Activated T-cell treated with anti-CD3 and anti-CD28 coated beads for 1 hour (primary cell): ENCODE results near the gene SOBP.

Source experiments
- DNase-seq: peaks from one replicate; pipeline ENCODE4 v3.0.0-alpha.2; 2020; ENCODE audit warnings: low read depth

SOBP gene

DNA sequence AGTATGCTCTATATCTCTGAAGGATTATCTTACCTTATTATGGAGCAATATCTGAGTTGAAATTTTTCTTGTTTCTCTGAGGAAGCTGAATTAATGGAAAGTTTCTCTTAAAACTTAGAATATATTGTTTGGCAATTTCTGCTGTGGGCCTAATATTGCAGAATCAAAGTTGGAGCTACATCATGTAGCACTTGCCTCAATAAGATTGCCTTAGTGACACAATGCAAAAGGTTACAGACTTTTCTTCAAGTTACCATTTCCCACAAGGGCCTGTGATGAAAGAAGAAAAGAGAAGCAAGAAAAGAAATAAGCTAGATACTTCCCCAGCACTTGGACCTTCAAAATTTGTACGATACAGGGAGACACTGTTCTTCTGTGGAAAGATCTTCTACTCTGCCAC lies 151.2 kb downstream of the SOBP start:
- no peak for DNase-seq

DNA sequence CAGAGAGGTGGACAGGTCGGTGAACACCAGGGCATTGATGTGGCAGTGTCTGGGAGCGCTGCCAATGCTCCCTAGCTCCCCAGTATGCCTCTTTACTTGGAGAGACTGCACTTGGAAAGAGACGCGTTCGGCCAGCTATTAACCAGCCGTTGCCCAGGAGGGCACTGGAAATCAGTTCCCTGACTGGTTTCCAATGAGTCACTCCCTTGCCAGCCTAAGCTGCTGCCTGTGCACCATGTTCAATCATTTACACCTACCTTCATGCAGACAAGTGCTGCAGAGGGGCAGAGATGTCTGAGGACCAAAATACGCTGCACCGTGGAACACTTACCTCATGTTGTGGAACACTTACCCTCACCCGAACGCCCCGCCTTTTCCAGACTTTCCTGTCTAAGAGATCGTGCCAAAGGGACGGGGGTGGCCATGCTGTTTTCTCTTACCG lies 151.6 kb downstream of the SOBP start:
- no peak for DNase-seq

DNA sequence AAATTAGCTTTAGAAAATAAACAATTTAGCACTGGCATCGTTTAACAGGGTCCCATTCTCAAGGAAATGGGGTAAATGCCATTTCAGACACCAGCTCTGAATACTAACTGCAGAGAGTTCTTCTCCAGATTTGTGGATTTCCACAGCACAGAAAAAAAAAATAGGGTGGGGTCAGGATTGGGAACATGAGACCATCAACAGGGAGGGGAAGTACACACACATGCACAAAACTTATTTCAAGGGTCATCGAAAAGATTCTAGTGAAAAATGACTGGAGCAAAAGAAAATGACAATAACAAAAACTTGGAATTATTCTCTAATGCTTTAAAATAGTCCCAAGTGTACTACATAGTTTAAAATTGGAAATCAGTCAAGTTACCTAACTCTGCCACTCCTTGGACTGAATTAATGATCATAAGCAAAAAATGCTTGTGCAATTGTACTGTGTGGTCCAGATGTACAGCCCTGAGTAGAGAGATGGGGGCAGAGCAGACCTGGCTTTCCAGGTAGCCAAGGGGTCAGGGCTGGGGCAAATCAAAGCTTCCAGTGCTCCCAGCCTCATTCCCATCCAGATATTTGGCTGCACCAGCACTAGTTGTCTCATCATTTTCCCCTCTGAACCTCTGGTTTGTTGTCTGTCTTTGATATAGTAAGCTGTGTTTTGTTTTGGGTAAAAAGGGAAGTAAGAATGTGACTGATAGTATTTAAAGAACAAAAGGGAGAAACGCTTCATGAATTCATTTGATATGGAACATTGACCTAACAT lies 152.4 kb downstream of the SOBP start:
- DNase-seq, result no peak

DNA sequence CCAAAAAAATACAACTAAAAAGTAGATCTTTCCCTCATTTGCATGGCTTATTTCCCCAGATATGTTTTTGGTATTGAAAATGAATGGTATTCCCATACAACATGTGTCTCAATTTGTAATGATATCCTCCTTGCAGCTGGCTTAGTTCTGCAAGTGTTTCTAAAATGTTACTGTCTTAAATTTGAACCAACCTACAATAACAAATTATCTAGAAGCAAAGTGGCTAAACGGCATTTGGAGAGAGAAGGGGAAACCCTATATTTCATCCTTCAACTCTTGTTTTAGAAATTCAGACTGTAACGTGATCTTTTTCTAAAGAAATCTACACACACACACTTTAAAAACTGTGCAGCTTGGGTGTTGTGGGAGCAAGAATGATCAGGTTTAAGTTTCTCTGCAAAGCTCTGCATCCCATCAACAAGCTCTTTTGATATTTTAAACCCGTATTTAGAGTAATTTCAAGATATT lies 153.0 kb downstream of the SOBP start:
- DNase-seq, result no peak

DNA sequence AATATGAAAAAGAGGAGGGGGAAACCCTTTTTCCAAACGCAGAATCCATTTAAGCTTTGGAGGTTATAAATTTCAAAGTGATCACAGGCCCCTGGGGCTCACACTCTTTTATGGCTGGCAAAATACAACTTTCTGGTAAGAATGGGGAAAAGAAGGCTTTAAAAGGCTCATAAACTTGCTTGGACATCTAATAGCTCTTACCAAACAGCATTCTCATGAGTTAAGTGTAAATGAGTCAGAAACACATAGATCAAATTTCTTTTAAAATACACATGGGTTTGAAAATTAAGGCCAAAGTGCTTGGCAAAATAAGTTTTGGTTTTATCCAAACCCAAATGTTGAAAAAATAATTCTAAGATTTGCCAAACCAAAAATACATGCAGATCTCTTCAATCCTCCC lies 154.6 kb downstream of the SOBP start:
- no peak for DNase-seq

DNA sequence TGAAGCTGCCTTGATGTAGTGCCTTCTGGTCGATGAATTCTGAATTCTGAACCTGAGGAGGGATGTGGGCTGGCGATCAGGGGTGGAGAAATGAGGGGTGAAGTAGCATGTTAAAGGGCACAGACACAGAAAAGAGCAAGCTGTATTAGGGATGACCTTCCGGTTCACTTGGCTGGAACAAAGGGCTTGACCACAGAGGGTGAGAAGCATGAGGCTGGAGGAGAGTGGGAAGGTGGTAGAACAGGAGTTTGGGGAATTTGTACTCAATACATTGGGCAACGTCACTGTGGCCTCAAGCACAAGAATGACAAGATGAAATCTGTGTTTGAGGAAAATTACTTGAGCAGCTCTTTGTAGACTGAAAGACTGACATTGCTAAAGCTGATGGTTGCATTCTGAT lies 155.8 kb downstream of the SOBP start:
- DNase-seq, result no peak

DNA sequence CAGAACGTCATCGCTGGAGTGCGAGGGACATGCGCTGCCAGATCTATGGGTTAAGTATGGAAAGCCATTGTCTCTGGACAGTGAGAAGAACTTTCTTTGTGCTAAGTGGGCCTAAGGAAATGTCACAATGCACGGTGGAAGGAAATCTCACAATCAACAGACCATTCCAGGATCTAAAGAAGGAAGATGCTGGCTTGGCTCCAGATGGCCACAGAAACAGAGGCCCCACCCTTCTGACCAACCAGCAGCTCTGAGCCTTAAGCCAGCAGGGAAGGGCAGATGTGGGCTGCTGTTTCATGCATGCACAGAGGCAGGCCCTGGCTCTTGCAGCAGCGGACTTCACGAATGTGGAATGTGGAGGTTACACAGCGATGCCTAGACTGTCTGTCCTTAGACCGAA lies 156.3 kb downstream of the SOBP start:
- no peak for DNase-seq

DNA sequence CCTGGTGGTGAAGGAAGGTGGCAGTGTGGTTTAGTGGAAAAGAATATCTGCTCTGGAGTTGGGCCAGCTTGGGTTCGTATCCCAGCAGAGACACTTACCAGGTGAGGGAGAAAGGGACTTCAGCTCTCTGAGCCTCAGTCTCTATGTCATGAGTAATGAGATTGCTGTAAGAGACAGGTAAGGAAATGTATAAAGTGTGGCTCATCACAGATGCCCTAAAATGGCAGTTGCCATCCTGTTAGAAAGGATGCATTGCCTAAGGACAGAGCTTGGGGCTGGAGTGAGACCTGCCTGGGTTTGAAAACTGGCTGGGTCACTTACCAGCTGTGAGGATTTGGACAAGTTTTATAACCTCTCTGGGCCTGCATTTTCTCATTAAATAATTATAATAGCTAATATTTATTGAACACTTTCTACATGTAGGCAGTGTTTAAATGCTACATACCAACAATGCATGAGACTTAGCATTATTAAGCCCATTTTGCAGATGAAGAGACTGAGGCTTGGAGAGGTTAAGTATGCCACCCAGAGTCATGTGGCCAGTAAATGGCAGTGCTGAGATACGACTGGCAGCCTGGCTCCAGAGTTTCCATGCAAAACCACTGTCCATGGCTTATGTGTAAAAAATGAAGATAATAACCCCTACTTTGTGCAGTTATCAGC lies 157.0 kb downstream of the SOBP start:
- no peak for DNase-seq

DNA sequence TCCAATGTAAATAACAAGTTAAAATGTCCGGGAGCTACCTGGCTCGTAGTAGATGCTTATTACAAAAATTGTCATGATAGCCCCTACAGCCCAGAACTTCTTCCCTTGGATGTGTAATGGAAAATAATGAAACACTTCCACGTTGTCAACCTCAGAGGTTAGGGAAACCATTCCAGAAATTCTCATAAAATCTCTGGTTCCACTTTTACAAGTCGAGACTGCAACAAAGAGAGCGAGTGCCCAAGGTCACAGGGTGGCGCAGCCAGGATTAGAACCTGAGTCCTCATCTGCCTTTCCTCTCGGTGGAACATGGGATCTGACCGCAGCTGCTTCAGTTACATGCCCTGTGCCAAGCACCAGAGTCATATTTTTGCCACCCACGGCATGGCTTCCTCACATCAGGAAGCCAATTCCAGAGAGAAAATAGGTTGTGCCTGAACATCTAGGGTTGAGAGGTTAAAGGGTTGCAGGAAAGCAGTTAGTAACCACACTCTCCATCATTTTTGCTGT lies 157.6 kb downstream of the SOBP start:
- DNase-seq, result no peak

DNA sequence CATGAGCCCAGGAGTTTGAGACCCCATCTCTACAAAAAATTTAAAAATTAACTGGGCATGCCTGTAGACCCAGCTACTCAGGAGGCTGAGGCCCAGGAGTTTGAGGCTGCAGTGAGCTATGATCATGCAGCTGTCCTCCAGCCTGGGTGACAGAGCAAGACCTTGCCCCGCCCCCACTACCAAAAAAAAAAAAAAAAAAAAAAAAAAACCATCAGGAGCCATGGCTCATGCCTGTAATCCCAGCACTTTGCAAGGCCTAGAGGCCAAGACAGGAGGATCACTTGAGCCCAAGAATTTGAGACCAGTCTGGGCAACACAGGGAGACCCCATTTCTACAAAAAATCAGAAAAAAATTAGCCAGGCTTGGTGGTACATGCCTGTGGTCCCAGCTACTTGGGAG lies 159.1 kb downstream of the SOBP start:
- DNase-seq, result no peak

DNA sequence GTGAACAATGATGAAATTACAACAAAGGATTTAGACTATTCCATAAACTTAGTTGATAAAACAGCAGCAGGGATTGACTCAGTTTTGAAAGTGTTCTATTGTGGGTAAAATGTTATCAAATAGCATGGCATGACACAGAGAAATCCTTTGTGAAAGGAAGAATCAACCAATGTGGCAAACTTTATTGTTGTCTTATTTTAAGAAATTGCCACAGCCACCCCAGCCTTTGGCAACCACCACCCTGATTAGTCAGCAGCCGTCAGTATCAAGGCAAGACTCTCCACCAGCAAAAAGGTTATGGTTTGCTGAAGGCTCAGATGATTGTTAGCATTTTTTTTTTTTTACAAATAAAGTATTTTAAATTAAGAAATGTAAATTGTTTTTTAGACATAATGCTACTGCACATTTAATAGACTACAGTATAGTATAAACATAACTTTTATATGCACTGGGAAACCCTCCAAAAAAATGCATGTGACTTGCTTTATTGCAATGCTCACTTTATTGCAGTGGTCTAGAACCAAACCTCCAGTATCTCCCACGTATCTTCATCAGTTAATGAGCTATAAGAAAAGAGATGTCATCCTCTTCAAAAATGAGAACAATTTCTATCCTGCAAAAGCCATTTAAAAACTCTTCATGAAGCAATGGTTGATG lies 162.7 kb downstream of the SOBP start:
- DNase-seq, result no peak

DNA sequence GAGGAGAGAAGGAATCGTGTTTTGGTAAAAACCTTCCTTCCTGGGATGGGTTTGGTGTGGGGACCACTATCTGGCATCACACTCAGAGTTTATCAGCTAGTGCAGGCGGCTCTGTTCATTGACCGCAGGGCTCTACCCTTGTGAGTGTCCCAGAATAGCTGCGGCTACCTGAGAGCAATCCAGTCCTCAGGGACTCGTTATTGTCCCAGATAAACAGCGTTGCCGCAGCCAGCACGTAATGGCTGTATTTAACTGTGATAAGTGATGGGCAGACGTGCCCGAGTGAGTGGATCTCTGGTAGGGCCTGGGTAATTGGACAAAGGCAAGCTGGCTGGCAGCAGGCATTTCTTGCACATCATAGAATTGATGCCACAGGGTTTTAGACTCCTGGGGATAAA lies 163.3 kb downstream of the SOBP start:
- no peak for DNase-seq

DNA sequence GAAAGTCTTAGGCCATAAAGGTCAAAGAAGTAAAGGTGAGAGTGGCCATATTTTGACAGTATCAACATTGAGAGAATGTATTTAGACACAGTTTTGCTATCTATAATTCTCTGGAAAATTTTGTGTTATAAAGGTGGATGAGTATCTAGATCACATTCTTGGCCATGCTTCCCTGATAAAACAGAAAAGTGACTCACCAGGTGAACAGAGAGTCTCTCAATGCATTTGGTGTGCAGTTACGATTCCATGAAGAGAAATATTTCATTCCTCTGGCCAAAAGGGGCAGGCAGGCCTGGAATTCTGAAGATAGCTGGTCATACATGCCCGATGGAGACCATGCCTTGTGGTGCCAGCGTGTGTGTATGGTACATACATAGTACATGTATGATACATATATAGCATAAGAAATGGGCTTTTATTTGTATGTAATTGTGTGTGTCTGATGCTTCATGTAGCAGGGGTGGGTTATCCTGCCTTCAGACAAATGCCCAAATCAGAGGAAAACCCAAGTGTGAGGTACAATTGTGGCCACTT lies 164.0 kb downstream of the SOBP start:
- DNase-seq, result no peak

DNA sequence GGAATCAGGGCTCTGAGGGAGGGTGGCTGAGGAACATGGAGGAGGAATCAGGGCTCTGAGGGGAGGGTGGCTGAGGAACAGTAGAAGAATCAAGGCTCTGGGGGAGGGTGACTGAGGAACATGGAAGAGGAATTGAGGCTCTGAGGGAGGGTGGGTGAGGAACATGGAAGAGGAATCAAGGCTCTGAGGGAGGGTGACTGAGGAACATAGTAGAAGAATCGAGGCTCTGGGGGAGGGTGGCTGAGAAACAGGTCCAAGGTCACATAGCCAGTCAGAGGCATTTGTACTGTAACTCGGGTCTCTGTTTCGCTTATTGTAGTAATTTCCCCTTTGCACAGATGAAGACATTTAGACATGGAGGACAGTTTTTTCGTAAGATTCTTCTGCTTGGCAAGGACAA lies 164.8 kb downstream of the SOBP start:
- no peak for DNase-seq

DNA sequence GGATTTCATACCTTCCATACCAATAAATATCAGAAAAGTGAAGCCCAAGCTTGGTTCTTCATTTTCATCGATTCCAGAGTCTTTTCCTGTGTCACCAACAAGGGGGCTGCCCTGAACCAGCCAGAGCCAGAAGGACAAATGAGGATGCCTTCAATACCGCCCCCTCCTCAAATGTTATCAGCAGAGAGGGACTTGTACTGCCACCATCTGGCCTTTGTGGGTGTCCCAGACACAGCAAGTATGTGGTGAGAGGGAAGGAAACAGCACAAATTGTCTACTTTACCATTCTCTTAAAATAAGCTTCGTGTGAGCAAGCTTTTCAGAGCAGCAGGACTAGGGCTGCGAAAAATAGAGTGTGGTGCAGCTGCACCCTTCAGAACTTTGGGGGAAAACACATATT lies 165.3 kb downstream of the SOBP start:
- DNase-seq, result no peak

DNA sequence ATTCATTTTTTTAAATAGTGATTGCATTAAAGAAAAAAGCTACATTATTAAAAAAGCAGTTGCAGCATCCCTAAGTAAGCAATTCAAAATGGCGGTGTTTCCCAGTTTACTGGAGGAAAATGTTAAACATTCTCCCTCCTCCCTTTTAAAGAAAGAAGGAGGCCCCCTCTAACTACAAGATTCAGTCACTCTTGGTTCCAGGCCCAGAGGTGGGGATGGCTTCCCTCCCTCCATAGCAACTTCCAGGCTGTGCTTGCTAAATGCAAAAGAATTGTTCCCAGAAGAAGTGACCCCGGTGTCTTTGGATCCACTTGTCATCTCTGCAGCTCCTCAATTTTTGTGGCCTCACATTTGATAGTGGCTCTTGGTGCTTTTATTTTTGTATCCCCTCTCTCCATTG lies 165.9 kb downstream of the SOBP start:
- no peak for DNase-seq

DNA sequence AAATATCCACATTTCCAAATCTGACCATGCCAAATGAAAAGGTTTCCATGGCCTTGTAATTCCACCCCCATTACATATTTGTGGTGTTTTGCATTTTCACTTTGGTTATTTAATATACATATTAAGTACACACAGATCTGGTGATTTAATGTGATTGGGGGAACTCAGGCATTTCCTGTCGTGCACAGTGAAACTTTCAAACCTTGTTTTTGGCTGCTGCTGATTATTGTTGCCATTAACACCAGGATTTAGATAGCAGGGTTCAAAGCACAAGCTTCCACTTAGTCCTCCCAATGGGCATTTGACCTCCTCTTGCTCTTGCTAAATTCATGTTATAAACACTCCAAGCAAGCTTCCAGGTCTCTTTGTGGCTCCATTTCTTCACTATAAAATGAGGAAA lies 166.5 kb downstream of the SOBP start:
- no peak for DNase-seq

DNA sequence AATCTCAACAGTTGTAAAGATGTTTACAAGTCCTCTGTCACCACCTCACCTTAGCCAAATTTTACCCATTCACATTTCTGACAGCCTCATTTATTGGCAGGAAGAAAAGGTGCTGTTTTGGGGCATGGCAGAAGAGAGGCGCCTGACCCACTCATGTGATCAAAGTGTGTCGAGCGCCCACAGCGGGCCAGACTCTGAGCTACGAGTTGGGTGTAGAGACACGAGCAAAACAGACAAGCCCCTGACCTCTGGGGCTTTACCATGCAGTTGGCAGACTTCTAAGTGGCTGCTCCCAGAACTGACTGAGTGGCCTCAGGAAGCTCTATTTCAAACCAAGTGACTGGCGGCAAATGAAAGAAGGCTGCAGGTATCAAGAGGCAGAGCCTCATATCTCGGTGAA lies 167.0 kb downstream of the SOBP start:
- DNase-seq, result no peak

DNA sequence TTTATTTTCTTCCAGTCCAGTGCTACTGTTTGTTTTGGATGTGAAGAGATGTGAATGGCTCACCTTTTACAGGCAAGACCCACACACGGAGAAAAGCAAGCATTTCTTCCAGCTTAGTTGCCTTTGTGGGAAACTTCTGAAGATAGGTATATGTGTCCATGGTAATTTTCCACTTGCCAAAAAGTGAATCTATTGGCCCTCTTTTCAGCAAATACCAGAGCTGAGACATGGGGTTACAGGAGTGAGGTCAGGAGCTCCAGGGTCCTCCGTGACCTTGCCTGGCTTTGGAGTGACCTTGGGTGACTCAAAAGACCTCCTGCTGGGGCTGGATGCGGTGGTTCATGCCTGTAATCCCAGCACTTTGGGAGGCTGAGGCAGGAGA lies 167.4 kb downstream of the SOBP start:
- DNase-seq, result no peak

DNA sequence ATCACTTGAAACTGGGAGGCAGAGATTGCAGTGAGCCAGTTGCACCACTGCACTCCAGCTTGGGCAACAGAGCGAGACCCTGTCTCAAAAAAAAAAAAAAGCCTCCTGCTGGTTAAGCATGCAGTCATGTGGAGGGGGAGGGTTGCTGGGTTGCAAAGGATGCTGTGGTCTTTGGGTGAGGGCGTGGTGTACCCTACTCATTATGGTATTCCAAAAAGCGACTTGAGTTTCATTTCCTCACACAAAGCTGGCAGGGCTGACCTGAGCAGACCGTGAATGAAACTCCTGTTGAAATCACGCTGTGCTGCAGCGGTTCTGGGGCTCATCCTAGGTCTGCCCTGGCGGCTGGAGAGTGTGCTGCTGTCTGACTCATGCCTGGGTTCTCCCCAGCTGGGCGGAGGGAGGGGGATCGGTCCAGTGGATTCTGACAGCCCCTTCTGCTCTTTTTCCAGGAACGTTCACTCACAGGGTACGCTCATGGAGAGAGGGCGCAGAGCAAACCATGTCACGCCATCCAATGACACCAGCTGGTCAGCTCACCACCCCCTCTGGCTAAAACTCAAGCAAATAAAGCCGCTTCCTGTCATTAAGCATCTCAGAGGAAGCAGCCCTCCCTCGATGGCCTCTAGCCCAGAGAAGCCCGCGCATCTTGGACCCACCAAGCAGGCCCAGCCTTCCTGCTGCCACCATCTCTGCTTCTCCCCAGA lies 168.0 kb downstream of the SOBP start:
- DNase-seq, result no peak

DNA sequence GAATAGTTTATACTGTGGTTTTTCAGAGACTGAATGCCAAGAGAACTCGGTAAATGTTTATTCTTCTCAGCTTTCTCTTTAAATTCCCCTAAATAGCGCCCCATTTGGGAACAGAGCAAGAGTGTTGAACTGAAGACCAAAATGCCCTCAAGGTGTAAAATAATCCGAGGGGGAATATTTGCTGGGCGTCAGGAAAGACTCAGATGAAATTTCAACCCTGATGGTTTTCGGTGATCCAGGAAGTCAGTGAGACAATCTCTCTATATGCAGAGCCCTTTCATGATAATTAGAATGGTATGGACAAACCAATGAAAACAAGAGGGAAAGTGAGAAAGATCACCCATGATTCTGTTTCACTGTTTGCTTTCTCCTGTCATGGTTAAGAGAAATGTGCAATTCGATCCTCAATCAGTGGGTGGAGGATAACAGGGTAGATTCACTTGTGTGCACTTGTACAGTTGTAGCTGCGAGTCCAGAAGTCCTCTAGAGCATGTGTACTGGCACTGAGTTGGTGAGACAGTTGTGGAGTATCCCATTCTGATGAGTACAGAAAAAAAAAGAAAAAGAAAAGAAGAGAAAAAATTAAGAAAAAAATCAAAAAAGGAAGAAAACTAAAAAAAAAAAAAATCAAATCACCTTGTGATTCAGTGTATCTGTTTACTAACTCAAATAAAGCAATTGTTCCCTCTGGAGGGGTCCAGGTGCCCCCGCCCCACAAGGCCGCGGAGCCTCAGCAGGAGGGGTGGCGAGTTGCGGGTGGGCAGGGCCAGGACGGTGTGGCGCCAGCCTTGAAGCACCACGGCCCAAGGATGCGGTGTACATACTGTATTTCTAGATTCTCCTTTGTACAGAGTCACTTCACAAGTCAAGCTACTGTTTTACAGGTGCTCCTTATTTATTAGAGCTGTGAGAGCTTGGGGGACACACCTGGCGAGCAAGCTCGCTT lies 169.3 kb downstream of the SOBP start:
- no peak for DNase-seq
